GM19324 (cell line): Measurements from ENCODE around the gene NDUFS5.
"Not testable (repeated sequence)": the region's sequence is repeated elsewhere in the genome, so short reads cannot be mapped to it uniquely, and the experiment has no call there.

ENCODE experiments used
- ATAC-seq: cut with Tn5 transposase; IDR thresholded peaks from one replicate; pipeline ENCODE4 v1.9.1; 2021; ENCODE audit warnings: mild to moderate bottlenecking, moderate library complexity; ENCODE audit not compliant: unreplicated experiment, low FRiP score

Gene NDUFS5

GRCh38 chr1:39026051-39026865 lies at the start of gene NDUFS5:
TSS of gene NDUFS5 (plus strand) at chr1:39026350. CDS start at chr1:39028725, 2,375 bp downstream.
- ATAC-seq, result peak; percentile 73

- not testable (repeated sequence) for ATAC-seq
Observed at GRCh38 chr1:38977399-38978244, 48.5 kb upstream of the NDUFS5 start.

- not testable (repeated sequence) for ATAC-seq
Observed at GRCh38 chr1:38978245-38978542, 48.0 kb upstream of the NDUFS5 start.

- not testable (repeated sequence) for ATAC-seq
Observed at GRCh38 chr1:38979380-38979779, 46.8 kb upstream of the NDUFS5 start.

- no peak for ATAC-seq
Observed at GRCh38 chr1:38989979-38990378, 36.2 kb upstream of the NDUFS5 start.

- ATAC-seq, result no peak
Observed at GRCh38 chr1:38990386-38990737, 35.8 kb upstream of the NDUFS5 start.

- ATAC-seq, result peak; percentile 96
Observed at GRCh38 chr1:38990738-38991637, 35.2 kb upstream of the NDUFS5 start, which contains the start of gene AKIRIN1. TSS of gene AKIRIN1 (plus strand) at chr1:38991276. CDS start at chr1:38991381, 105 bp downstream.

GRCh38 chr1:38991638-38992411 lies 34.3 kb upstream of the NDUFS5 start:
- no peak for ATAC-seq

GRCh38 chr1:38992412-38993111 lies 33.6 kb upstream of the NDUFS5 start:
- ATAC-seq, result no peak

- ATAC-seq, result no peak
Observed at GRCh38 chr1:38994196-38994595, 32.0 kb upstream of the NDUFS5 start.

- no peak for ATAC-seq
Observed at GRCh38 chr1:38997034-38997900, 28.9 kb upstream of the NDUFS5 start.

GRCh38 chr1:38997901-38998190 lies 28.3 kb upstream of the NDUFS5 start:
- no peak for ATAC-seq

- ATAC-seq, result no peak
Observed at GRCh38 chr1:39001516-39002421, 24.4 kb upstream of the NDUFS5 start.

- ATAC-seq, result no peak
Observed at GRCh38 chr1:39003281-39003680, 22.9 kb upstream of the NDUFS5 start.

GRCh38 chr1:39003794-39004193 lies 22.4 kb upstream of the NDUFS5 start:
- no peak for ATAC-seq

GRCh38 chr1:39006287-39006686 lies 19.9 kb upstream of the NDUFS5 start:
- ATAC-seq, result no peak
